NCI-H748 (cell line): ENCODE data around the gene MDM4.
"Not testable (repeated sequence)": the region's sequence is repeated elsewhere in the genome, so short reads cannot be mapped to it uniquely, and the experiment has no call there.

ENCODE experiments used
- DNase-seq: peaks from one replicate; lab custom pipeline; 2025; ENCODE audit not compliant: unreplicated experiment; lab: John Stamatoyannopoulos, UW

The MDM4 gene

DNA sequence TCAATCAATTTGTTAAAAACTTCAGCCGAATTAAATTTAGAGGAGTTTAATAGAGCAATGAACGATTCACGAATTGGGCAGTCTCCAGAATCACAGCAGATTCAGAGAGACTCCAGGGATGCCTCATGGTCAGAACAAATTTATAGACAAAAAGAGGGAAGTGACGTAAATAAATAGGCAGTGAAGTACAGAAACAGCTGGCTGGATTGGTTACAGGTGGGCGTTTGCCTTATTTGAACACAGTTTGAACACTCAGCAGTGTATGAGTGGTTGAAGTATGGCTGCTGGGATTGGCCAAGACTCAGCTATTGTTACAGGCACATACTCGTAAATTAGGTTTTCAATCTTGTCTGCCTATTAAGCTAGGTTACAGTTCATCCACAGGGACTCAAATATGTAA lies 43.8 kb downstream of the MDM4 start:
- peak; percentile 17 for DNase-seq

DNA sequence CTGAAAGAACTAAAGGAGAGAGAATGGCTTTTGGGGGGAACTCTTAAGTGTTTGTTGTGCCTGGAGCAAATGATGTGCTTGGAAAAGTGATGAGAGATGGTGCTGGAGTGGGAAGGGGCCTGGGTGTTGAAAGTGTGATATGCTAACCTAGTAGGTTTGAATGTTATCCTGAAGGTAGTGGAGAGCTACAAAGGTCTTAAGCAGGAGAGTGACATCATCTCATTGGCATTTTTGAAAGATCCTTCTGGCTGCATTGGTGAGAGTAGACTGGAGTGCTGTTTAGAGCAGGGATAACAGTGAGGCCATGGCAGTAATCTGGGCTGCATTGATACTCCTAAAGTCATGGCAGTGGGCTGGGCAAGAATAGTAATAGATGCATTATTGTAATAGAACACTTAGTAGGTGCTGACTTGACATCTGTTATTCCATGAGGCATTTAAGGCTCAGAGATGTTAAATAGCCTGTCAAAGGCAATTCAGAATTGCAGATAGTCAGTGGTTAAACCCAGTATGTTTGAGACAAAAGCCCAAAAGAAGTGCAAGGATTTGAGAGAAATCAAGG lies 44.5 kb downstream of the MDM4 start:
- no peak for DNase-seq

DNA sequence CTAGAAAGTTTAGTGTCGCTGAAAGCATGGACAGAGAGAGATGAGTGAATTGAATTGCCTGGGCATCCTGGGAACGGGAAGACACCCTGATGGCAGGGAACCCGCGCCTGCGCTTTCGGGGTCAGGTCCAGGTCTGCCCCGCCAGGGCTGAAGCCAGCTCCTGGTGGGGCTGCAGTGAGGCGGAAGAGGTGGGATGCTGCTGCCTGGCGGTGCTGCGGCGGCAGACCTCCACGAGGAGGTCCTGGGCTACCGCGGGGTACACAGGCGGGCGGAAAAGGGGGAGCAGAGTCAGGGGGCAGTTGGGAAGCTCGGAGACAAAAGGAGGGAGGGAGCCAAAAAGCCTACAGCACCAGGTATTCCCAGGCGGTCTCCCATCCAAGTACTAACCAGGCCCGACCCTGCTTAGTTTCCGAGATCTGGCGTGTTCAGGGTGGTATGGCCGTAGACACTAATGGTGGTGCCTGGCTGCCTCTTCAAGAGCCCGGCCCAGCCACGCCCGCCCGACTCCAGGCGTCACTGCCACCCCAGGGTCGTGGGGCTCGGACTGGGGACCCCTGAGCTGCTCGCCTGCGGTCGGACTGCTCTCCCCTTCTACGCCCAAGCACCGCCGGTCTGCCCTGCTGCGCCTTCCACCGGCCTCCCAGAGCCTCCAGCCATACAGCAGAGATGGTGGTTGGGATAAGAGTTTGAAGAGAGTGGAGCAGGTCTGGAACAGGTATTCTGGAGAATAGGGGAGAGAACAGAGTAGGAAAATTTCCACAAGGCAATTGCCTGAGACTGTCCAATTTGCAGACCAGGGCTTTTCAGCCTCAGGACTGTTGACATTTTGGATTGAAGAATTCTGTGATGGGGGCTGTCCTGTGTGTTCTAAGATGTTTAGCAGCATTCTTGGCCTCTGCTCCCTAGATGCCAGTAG lies 46.1 kb downstream of the MDM4 start:
- no peak for DNase-seq

DNA sequence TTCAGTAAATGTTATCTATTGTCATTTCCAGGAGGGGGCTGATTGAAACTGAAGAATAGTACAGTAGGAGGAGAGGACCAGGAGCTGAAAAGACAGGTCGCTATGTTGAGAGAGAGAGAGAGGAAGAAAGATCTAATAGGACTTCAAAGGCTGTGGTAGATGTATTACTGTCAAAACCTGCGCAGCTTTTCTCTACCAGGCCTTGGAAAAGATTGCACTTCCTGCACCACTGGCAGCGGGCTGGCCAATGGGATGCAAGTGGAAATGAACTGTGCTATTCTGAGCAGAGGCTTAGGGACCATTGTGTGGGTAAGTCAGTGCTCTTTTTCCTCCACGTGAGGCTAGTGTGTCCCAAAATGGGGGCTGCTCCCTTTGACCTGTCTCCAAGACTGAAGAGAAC lies 47.1 kb downstream of the MDM4 start:
- DNase-seq: no peak

DNA sequence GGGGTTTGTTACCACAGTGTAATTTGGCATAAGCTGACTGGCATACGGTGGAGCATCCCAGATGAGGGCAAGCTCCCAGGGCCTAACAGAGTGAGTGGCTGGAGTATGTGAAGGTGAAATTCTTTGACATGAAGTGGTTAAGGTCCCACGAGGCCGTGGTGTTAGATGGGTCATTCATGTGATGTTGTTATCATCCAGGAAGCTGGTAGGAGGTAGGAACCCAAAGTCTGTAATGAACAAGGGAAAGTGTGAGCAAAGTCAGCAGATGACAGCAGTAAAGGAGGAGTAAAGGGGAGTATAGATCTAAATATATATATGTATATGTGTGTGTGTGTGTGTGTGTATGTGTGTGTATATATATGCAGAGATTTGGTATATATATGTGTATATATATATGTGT lies 47.6 kb downstream of the MDM4 start:
- no peak for DNase-seq

DNA sequence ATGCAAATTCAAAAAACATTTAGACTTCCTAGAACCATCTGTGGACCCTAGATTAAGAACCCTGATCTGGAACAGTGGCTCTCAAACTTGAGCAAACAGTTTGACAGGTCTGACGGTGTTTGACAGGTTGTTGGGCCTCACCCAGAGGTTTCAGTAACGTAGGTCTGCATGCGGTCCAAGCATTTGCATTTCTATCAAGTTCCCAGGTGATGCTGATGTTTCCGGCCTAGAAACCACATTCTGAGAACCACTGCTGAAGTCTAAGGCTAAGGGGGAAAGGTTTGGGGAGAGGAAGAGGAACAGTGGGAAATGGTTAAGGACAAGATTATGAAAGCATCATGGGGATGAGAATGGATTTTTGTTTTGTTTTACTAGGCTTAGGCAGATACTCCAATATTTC lies 48.6 kb downstream of the MDM4 start:
- no peak for DNase-seq

DNA sequence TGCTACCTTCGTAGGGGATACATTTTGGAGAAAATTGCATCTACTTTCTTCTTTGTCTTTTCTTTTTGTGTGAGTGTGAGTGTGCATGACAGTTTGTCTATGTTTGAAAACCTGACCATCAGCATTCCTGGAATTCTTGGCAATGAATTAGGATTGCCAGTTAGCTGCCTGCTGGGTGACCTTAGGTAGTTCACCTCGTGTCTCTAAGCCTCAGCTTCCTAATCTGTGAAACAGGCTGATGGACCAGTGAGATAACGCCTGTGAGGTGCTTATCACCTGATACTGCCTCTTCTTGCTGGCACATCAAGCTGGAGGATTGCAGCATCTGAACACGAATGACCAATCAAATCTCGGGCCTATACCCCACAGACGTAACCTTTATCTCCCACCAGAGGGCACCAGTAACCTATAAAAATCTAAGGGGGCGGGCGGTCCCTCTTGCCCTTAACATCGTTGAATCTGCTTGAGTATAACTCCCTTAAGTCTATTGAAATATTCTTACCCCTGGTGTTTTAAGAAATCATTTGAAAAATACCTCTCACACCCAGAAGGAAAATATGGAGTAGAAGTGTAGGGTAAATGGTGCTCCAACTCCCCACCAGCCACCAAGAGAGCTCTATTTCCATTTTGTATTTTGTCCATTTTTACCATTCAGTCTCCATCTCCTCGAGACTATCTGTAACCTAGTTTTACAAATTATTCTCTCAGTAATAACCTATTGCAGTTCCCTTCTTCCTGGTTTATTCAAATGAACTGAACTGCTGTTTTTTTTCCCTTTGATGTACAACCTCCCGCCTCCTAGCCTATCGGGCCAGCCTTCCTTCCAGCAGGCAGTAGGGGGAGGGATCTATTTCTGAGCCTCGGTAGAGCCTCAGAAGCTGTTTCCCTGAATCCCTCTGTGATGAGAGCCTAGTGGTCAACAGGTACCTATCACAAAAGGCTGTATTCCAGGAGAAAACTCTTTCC lies 49.7 kb downstream of the MDM4 start:
- DNase-seq: peak; percentile 60

DNA sequence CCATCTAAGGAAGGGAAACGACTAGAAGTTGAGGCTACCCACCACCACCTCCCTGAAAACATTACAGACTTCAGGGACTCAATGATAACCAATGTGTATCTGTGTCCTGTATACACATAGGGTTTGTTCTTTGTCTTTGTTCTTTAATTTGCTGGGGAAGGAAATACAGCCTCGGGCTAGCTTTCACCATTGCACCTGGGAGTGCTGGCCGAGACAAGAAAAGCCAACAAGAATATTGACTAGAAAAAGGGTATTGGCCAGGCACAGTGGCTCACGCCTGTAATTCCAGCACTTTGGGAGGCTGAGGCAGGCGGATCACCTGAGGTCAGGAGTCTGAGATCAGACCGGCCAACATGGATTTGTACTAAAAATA lies 50.4 kb downstream of the MDM4 start:
- no peak for DNase-seq

DNA sequence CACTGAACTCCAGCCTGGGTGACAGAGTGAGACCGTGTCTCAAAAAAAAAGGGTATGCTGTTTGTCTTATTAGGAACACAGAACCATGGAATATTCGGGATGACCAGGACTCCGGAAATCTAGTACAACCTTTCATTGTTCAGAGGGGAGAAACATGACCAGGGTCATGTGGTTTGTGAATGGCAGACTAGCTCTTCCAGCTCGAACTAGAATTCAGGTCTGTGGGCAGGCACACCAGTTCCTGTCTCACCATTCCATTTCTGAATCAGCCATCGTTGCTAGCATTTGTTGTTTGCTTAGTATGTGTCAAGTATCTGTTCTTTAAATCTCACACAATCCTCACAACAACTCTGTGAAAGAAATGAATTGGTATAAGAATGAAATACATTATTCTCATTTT lies 50.9 kb downstream of the MDM4 start:
- DNase-seq: no peak

DNA sequence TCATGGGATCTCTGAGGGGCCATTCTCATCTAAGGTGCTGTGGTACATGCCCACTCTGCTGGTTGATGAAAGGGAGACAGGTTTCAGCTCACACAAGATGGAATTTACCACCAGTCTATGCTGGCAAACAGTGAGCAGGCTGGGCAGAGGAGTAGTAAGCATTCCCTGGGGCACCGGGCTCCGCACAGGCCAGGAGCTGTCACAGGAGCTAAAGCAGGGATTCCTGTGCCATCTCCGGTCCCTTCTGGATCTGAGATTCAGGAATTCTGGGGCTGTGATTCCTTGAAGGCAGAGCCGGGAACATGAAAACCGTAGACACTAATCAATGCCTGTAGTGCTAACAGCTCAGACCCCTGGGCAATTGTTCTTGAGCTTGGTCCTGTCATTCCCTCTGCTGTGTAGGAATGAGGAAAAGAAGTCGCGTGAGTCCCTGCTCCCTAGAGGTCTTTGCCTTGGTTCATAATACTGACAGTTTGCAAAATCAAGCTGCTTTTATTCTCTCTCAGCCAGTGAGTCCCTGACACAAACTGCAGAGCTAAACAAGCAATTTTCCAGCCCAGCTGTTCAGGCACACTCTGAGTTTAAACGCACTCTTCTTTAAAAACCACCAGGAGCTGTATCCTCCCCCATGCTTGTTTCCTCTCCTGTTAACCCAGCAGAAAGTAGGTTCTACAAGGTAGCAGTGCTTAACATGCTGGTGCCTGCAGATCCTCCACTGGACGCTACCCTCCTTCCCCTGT lies 52.5 kb downstream of the MDM4 start:
- no peak for DNase-seq

DNA sequence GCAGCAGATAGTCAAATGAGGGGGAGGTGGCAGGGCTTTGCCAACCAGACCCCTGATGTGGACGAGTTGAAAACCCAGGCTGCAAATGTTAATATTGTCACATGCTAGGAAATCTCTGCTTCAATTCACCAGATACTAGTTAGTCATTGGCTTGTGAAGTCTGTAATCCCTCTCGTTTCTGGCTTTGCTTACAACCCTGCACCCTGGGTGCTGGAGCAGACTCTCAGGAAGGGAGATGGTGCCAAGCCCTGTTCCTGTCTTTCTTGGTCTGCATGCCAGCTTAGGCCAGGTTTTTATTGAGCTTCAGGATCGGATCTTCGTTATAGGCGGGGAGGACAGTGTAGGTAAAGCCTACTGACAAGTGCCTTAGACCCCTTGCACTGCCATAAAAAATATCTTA lies 53.3 kb downstream of the MDM4 start:
- no peak for DNase-seq

DNA sequence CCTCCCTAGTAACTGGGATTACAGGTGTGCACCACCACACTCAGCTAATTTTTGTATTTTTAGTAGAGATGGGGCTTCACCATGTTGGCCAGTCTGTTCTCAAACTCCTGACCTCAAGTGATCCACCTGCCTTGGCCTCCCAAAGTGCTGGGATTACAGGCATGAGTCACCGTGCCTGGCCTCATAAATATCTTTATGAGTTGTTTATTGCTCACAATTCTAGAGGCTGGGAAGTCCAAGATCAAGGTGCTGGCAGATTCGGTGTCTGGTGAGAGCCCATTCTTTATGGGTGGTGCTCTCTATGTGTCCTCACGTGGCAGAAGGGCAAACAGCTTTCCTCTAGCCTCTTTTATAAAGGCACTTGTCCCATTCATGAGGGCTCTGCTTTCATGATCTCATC lies 53.8 kb downstream of the MDM4 start:
- DNase-seq: not testable (repeated sequence)

DNA sequence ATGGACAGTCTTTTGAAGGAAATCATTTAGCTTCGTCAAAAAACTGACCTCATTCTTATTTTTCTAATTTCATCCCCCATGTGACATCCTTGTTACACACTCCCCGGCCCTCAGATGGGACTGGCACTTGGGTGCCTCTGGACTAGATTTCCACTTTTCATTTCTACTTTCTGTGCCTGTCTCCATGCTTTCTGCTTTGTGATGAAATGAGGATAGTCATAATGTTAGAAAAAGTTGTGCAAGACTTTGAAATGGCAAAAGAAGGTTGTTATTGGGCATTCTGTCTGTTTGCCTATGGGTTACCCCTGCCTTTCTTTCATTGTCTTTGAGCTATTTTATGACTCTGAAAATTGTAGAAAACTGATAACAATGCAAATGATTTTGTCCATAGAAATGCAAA lies 54.9 kb downstream of the MDM4 start:
- no peak for DNase-seq

DNA sequence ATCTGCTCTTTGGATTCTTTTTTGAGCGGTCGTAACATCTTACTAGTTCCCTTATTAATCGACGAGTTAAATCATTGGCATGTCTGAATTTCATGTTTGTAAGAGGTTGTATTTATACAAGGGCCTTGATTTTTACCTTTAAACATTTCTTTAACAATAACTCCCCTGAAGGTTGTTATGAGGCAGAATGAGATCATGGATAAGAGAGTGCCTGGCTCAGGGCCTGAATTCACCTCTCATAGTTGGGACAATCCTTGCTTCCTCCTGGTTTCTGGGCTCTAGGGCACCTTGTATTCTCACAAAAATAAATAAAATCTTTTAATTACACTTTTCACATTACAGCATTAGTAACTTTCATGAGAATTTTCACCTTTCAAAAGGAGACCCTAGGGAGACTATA lies 55.4 kb downstream of the MDM4 start:
- no peak for DNase-seq

DNA sequence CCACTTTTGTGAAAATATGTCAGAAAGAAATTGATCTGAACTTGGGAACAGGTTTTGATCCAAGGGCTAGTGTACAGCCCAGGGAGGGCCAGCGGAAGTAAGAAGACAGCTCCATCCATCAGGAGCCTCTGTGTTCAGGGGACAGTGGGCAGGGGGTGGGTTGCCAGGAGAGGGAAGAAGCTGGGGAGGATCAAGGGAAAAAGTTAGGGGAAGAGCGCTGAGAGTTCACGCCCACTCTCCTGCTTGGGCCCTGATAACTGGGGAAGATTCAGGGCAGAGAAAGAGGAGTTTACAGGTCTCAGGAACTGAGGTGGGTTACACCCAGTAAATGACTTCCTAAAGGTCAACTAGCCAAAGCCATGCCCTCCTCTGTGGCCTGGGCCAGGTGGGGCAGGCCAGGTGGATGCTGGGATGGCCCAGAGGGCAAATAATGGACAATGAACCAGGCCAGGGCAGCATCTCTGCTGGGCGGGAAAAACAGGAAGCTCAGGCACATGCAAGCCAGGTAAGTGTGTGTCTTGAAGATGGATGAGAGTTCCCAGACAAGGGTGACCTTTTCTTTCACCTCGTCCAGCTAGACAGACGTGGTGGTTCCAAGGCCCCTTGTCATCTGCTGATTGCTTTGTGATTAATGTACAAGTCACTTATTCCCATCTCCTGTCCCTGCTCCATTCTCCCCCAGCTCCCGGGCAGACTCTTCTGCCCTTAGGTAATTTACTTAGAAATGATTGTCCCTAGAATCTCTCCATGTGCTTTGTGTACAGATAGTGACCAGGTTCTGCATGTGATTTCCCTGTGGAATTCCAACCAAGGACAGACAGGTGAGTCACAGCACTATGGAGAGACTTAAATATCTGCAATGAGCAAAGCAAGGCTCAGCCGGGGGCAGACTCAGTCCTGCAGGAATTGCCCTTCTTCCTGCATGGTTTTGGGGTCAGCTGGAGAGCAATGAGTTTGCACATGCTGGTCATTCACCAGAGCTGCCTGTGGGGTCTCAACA lies 57.0 kb downstream of the MDM4 start:
- no peak for DNase-seq

DNA sequence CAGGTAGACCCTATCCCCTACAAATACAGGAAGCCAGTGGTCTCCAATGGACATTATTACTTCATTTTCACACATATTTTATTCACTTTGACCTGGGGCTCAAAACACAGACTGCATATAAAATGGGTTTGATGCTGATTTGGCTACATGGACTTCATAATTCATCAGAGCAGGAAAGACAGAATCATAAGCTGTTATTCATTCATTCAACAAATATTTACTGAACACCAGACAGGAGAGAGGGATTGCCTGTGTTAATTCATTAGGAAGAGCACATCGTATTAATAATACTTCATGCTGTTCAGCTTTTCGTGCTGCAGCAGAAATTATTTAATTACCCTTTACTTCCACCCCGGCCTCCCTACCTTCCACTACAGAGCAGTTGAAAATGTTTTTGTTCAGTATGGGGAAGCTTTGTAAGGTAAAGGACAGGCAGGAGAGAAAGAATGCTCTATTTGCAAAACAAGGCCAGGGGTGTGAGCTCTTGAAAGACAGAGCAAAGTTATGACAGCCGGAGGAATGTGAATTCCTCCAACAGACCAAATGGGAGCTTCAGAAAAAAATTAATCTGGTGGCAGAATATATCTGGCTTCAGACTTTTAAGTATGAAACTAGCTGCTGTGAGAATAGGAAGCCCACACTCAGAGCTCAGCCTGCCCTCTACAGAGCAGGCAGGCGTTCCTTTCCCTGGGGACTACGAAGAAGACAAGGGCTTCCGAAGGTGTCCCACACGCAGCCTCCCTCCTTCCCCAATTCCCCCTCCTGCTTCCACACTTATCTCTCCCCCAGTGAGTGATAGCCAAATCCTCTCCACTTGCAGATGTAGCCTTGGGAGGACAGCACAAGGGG lies 58.0 kb downstream of the MDM4 start:
- no peak for DNase-seq

DNA sequence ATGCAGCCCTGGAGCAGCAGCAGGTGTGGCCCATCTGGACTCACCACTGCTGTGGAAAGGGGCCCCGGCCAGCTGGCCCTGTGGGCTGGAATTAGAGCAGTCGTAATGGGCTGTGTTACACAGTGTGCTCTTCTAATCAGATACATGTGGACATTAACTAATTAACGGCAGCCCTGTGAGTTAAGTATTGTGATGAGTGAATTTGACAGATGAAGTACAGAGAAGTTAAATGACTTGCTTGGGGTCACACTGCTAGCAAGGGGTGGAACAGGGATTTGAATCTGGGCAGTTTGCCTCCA lies 58.6 kb downstream of the MDM4 start:
- DNase-seq: no peak

DNA sequence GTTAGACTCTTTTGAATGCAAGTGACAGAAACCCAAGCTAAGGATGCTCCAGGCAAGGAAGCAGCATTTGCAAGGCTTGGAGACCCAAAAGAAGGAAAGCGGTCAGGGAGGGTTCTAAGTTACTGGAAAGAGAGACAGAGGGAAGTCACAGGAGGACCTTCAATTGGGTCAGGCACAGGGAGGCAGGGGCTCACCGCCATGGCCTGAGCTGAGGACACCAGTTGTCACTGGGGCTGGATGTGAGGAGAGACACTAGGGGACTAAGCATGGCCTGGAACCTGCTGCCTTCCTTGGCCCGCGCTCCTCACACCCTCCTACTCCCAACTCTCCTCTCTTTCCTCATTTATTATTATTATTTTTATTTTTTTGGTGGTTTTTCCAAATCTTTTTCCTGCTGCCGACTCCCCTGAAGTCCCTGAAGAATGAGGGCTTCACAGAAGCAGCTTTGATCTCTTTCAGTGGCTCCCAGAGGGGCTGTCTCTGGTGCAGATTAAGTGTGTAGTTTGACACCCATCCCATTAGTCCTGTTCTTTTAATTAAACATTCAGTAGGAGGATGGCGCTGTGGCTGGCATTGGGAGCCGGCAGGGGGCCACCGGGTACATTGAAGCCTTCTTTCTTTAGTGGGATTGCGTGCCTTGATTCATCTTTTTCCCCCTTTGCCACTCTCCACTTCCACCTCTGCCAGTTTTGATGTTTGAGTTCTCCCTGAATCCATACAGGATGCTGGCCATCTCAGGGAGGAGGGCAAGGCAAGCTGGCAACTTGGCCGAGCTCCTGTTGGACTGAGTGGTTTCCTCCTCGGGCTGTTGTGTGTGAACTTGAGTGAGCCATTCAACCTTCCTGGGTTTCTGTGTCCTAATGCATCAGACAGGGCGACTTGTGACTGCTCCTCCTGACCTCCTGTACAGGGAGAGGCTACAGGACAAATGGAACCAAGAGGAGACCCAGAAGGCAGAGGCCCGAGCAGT lies 59.3 kb downstream of the MDM4 start:
- no peak for DNase-seq
